H1 (cell line): ENCODE data around the gene RFX5. TPM values are rescaled to one million over a fixed set of nuclear protein-coding genes. Genes with fewer than 3 reads are reported as not detected.
A peak's percentile ranks its signal among the peaks of the same experiment; 100 is the strongest.

ENCODE experiments used
- CTCF ChIA-PET: fragments of 300-600 bp; sonication (Branson Sonifier 250); formaldehyde crosslinking; loops from one replicate; lab custom pipeline; 2021; ENCODE audit not compliant: partially characterized antibody; lab: Charles Lee
- POLR2A ChIA-PET: fragments of 300-600 bp; sonication (Branson Sonifier 250); formaldehyde crosslinking; loops from one replicate; lab custom pipeline; 2021; ENCODE audit warnings: inconsistent platforms; ENCODE audit not compliant: partially characterized antibody; lab: Charles Lee
- DNase-seq, 2 experiments: peaks; one replicate each; pipeline versions ENCODE4 v3.0.0 to v3.0.0-alpha.2; 2010 to 2022; ENCODE audit warnings: low spot score in 2 of 2, low read depth in 1 of 2, mixed read lengths in 1 of 2
- FAIRE-seq: peaks from 2 replicates; lab custom pipeline; 2011; peaks lifted over from hg19 to GRCh38; lab: Jason Lieb, UNC
- H2AFZ ChIP-seq: 2 replicates; pipeline ENCODE4 v1.8.1; 2012; ENCODE audit warnings: low read length, inconsistent platforms
- H2AK5ac ChIP-seq: 2 replicates; pipeline ENCODE4 v1.6.1; 2013; ENCODE audit warnings: low read depth, low read length
- H2BK120ac ChIP-seq: replicated peaks from 2 replicates; pipeline ENCODE3; 2013; ENCODE audit warnings: low read depth, low read length, inconsistent platforms
- H2BK12ac ChIP-seq: 2 replicates; pipeline ENCODE4 v1.6.1; 2013; ENCODE audit warnings: low read depth, low read length
- H2BK15ac ChIP-seq: 2 replicates; pipeline ENCODE4 v1.6.1; 2013; ENCODE audit warnings: low read length
- H2BK20ac ChIP-seq: 2 replicates; pipeline ENCODE4 v1.6.1; 2013; ENCODE audit warnings: low read length
- H2BK5ac ChIP-seq: 2 replicates; pipeline ENCODE4 v1.6.1; 2013; ENCODE audit warnings: low read depth, low read length
- H3K14ac ChIP-seq: 2 replicates; pipeline ENCODE4 v1.6.1; 2013; ENCODE audit warnings: inconsistent platforms; ENCODE audit not compliant: insufficient read length
- H3K18ac ChIP-seq: 2 replicates; pipeline ENCODE4 v1.6.1; 2013; ENCODE audit warnings: low read length; ENCODE audit errors: extremely low read depth
- H3K23ac ChIP-seq: 2 replicates; pipeline ENCODE4 v1.6.1; 2013; ENCODE audit warnings: inconsistent platforms; ENCODE audit not compliant: insufficient read length
- H3K23me2 ChIP-seq: 2 replicates; pipeline ENCODE4 v1.6.1; 2013; ENCODE audit warnings: low read depth, low read length
- H3K27ac ChIP-seq: 2 replicates; pipeline ENCODE4 v1.6.1; 2011; ENCODE audit warnings: low read depth, low read length, inconsistent platforms
- H3K27me3 ChIP-seq, 4 experiments: replicated peaks in 1 of 4; 1 replicate in 1 of 4; 2 replicates in 3 of 4; pipeline versions ENCODE4 v1.6.1 to v1.8.1; 2011 to 2013; ENCODE audit warnings: low read length in 3 of 4, mild to moderate bottlenecking in 3 of 4, inconsistent platforms in 2 of 4, mixed read lengths in 2 of 4, moderate library complexity in 1 of 4; ENCODE audit not compliant: control insufficient read depth in 3 of 4, insufficient read depth in 3 of 4; ENCODE audit errors: extremely low read depth in 1 of 4
- H3K36me3 ChIP-seq, 4 experiments: 2 replicates each; pipeline versions ENCODE4 v1.6.1 to v1.8.1; 2011 to 2013; ENCODE audit warnings: mild to moderate bottlenecking in 4 of 4, low read length in 3 of 4, moderate library complexity in 2 of 4, control low read depth in 1 of 4, inconsistent platforms in 1 of 4; ENCODE audit not compliant: insufficient read depth in 4 of 4, control insufficient read depth in 2 of 4
- H3K4ac ChIP-seq: replicated peaks from 2 replicates; pipeline ENCODE3; 2013; ENCODE audit warnings: low read length, low read depth, mixed read lengths, inconsistent platforms; ENCODE audit not compliant: insufficient read length
- H3K4me1 ChIP-seq, 4 experiments: replicated peaks in 1 of 4; 1 replicate in 1 of 4; 2 replicates in 3 of 4; pipeline versions ENCODE4 v1.6.1 to v1.8.1; 2011 to 2013; ENCODE audit warnings: low read length in 3 of 4, inconsistent platforms in 2 of 4, mixed read lengths in 1 of 4; ENCODE audit not compliant: insufficient read depth in 4 of 4, control insufficient read depth in 3 of 4
- H3K4me2 ChIP-seq, 2 experiments: 2 replicates each; pipeline versions ENCODE4 v1.6.1 to v1.8.1; 2011 to 2013; ENCODE audit warnings: low read depth in 2 of 2, low read length in 2 of 2, control low read depth in 1 of 2, inconsistent platforms in 1 of 2, mild to moderate bottlenecking in 1 of 2; ENCODE audit not compliant: insufficient read depth in 1 of 2
- H3K4me3 ChIP-seq, 4 experiments: fragments of 200-600, 300-600 bp in 1 of 4; sonication (generic), shearing (Covaris generic), sonication (Bioruptor Twin) in 1 of 4; 2 replicates each; pipeline versions ENCODE4 v1.5.1 to v1.8.1; 2011 to 2016; ENCODE audit warnings: low read length in 4 of 4, low read depth in 3 of 4, control low read depth in 2 of 4, inconsistent platforms in 2 of 4, mild to moderate bottlenecking in 2 of 4, mixed read lengths in 1 of 4, moderate library complexity in 1 of 4; ENCODE audit not compliant: insufficient read depth in 2 of 4; ENCODE audit errors: extremely low read depth in 1 of 4
- H3K56ac ChIP-seq: replicated peaks from 2 replicates; pipeline ENCODE3; 2013; ENCODE audit warnings: low read depth, mild to moderate bottlenecking, mixed read lengths, low read length, inconsistent platforms; ENCODE audit not compliant: insufficient read length
- H3K79me1 ChIP-seq: 2 replicates; pipeline ENCODE4 v1.6.1; 2013; ENCODE audit warnings: low read depth, low read length, control low read depth
- H3K79me2 ChIP-seq, 2 experiments: 2 replicates each; pipeline versions ENCODE4 v1.6.1 to v1.8.1; 2012 to 2013; ENCODE audit warnings: low read length in 2 of 2, mild to moderate bottlenecking in 2 of 2, inconsistent platforms in 1 of 2; ENCODE audit not compliant: insufficient read depth in 2 of 2, control insufficient read depth in 1 of 2
- H3K9ac ChIP-seq, 4 experiments: replicated peaks in 1 of 4; 1 replicate in 1 of 4; 2 replicates in 3 of 4; pipeline versions ENCODE4 v1.6.1 to v1.8.1; 2011 to 2013; ENCODE audit warnings: low read depth in 3 of 4, low read length in 3 of 4, control low read depth in 2 of 4, mild to moderate bottlenecking in 2 of 4, moderate library complexity in 2 of 4, inconsistent platforms in 1 of 4; ENCODE audit errors: extremely low read depth in 1 of 4
- H3K9me3 ChIP-seq, 2 experiments: 2 replicates each; pipeline versions ENCODE4 v1.6.1 to v1.8.1; 2012 to 2013; ENCODE audit warnings: mild to moderate bottlenecking in 2 of 2, moderate library complexity in 2 of 2, control low read depth in 1 of 2, inconsistent platforms in 1 of 2, low read depth in 1 of 2, low read length in 1 of 2, mixed read lengths in 1 of 2; ENCODE audit not compliant: insufficient read depth in 2 of 2
- H4K20me1 ChIP-seq, 2 experiments: replicated peaks in 1 of 2; 2 replicates each; pipeline versions ENCODE3 to v1.8.1; 2011 to 2013; ENCODE audit warnings: inconsistent platforms in 2 of 2, low read length in 2 of 2, mild to moderate bottlenecking in 1 of 2; ENCODE audit not compliant: insufficient read depth in 2 of 2, control insufficient read depth in 1 of 2
- H4K5ac ChIP-seq: 2 replicates; pipeline ENCODE4 v1.6.1; 2013; ENCODE audit warnings: low read length, low read depth, mixed read lengths, inconsistent platforms; ENCODE audit not compliant: insufficient read length
- H4K8ac ChIP-seq: 2 replicates; pipeline ENCODE4 v1.8.0; 2013; ENCODE audit warnings: mild to moderate bottlenecking, moderate library complexity, low read length, inconsistent platforms; ENCODE audit not compliant: insufficient read depth; ENCODE audit errors: extremely low read depth
- H4K91ac ChIP-seq: replicated peaks from 2 replicates; pipeline ENCODE3; 2013; ENCODE audit warnings: low read length, mixed read lengths, inconsistent platforms; ENCODE audit not compliant: insufficient read length
- ASH2L ChIP-seq: fragments of 200-600, 300-600 bp; sonication (generic); IDR thresholded peaks from one replicate; pipeline ENCODE4 v1.7.1; 2017; ENCODE audit warnings: low read length
- CBX8 ChIP-seq: fragments of 300-800, 300-1000 bp; sonication (generic); IDR thresholded peaks from 2 replicates; pipeline ENCODE4 v1.7.1; 2016; ENCODE audit warnings: low read depth, low read length, borderline replicate concordance
- CHD1 ChIP-seq: IDR thresholded peaks from 2 replicates; pipeline ENCODE4 v1.6.1; 2012; ENCODE audit warnings: low read depth, low read length, improper control_type of control experiment
- JUND ChIP-seq: IDR thresholded peaks from 2 replicates; pipeline ENCODE4 v1.6.1; 2011; ENCODE audit warnings: mild to moderate bottlenecking, improper control_type of control experiment, low read length
- KDM5A ChIP-seq: fragments of 200-600 bp; IDR thresholded peaks from 2 replicates; pipeline ENCODE4 v1.7.1; 2012; ENCODE audit warnings: mild to moderate bottlenecking, low read length, inconsistent platforms, mixed read lengths
- MAFK ChIP-seq: IDR thresholded peaks from 2 replicates; pipeline ENCODE4 v1.6.1; 2012; ENCODE audit warnings: low read depth, mild to moderate bottlenecking, improper control_type of control experiment, low read length
- NRF1 ChIP-seq: IDR thresholded peaks from 2 replicates; pipeline ENCODE4 v1.6.1; 2011; ENCODE audit warnings: mild to moderate bottlenecking, low read depth, low read length, improper control_type of control experiment
- POLR2A ChIP-seq, 2 experiments: IDR thresholded peaks; 1 replicate in 1 of 2; 2 replicates in 1 of 2; pipeline ENCODE4 v1.6.1; 2011; ENCODE audit warnings: low read depth in 2 of 2, low read length in 2 of 2, mild to moderate bottlenecking in 2 of 2; ENCODE audit errors: control extremely low read depth in 1 of 2
- POLR2AphosphoS5 ChIP-seq: IDR thresholded peaks from 2 replicates; pipeline ENCODE4 v1.6.1; 2011; ENCODE audit warnings: low read depth, low read length
- RFX5 ChIP-seq: IDR thresholded peaks from 2 replicates; pipeline ENCODE4 v1.6.1; 2011; ENCODE audit warnings: low read depth, low read length, improper control_type of control experiment, borderline replicate concordance
- SIRT6 ChIP-seq: IDR thresholded peaks from one replicate; pipeline ENCODE4 v1.7.1; 2012; ENCODE audit warnings: low read length, inconsistent platforms
- SIX5 ChIP-seq: IDR thresholded peaks from 2 replicates; pipeline ENCODE4 v1.6.1; 2011; ENCODE audit warnings: mild to moderate bottlenecking, low read depth, low read length
- SRF ChIP-seq: IDR thresholded peaks from 2 replicates; pipeline ENCODE4 v1.6.1; 2011; ENCODE audit warnings: mild to moderate bottlenecking, low read depth, low read length, moderate library complexity
- TAF7 ChIP-seq: optimal IDR thresholded peaks from 2 replicates; pipeline ENCODE3; 2011; ENCODE audit warnings: low read depth, mild to moderate bottlenecking, inconsistent platforms, low read length, moderate library complexity, borderline replicate concordance
- TEAD4 ChIP-seq: IDR thresholded peaks from 2 replicates; pipeline ENCODE4 v1.6.1; 2012; ENCODE audit warnings: low read depth, low read length, inconsistent platforms, mixed read lengths
- WGBS, 2 experiments: shearing (Covaris generic) in 1 of 2; methylation state at CpG; one replicate each; pipeline versions ENCODE4 v1.1.6 to v1.1.7; 2013 to 2015; ENCODE audit warnings: low lambda C conversion rate in 2 of 2, mixed read lengths in 2 of 2, inconsistent platforms in 1 of 2, low coverage in 1 of 2, missing lambda C conversion rate in 1 of 2; ENCODE audit not compliant: insufficient replicate concordance in 2 of 2, insufficient coverage in 1 of 2, insufficient read length in 1 of 2; ENCODE audit errors: extremely low coverage in 1 of 2, missing lambda C conversion rate in 1 of 2; 5-methylcytosine and 5-hydroxymethylcytosine counted together
- polyA plus RNA-seq, 7 experiments: library from polyadenylated mRNA; depleted of rRNA in 3 of 7; stranded (reverse) in 5 of 7; unstranded in 2 of 7; fragments of >200 nt in 5 of 7; fragments of 200-250 nt in 2 of 7; gene quantifications; 1 replicate in 5 of 7; 2 replicates in 1 of 7; 4 replicates in 1 of 7; pipeline versions ENCODE4 v1.2.1 to v1.2.3, GENCODE V29; 2011 to 2013; ENCODE audit warnings: missing spikeins in 2 of 7, mixed read lengths in 2 of 7
- total RNA-seq: library from RNA; stranded (reverse); fragmentation: NEBNext Ultra II Directional; extraction: Animal tissue kit (Norgen Biotek cat#: 25700); gene quantifications from 2 replicates; pipeline ENCODE4 v1.2.1, GENCODE V29; 2021

Gene RFX5
- total and polyA plus RNA-seq, 2 of the 8 experiments (the other 6 are each of a cell fraction or from before 2014, with no cell fraction given), result 27.8 to 59.7 TPM

DNA sequence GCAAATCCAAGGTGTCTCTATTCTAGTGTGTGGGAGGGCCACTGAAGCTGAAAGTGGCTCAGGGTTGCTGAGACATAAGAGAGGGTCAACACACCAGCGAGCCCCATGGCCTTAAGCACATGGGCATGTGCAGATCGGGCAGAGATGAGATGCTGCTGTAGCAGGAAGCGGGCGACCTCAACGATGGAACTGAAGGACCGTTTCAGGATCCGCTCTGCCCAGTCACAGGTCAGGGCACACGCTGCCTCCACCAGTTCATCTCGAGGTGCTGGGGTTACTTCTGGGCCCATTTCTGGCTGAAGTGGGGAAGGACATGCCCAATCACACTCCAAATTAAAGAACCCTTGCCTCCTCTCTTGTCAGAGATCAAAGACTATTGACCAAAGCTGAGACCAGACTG is 3.5 kb downstream of the RFX5 start:
- Histone ChIP-seq H4K91ac (no peak overlapping the region), H4K20me1 (peaks cover 0 to 2% of the 10 kb centered on the region in 2 experiments), H2BK120ac (no peak overlapping the region), H3K4me3 (no peak overlapping the region), H4K8ac (no peak overlapping the region), H3K27ac (no peak overlapping the region), H3K79me1 (peaks cover 6% of the 10 kb centered on the region), H3K14ac (no peak overlapping the region), H3K27me3 (no peaks in the 10 kb centered on the region), H3K9ac (no peak overlapping the region), H3K79me2 (peaks cover 3 to 10% of the 10 kb centered on the region in 2 experiments; a peak in 3 of 4 replicates), H2AK5ac (no peak overlapping the region), H3K4me1 (peaks cover 4 to 14% (median 12%) of the 10 kb centered on the region in 4 experiments; a peak in 5 of 7 replicates), H3K23me2 (peaks cover 5% of the 10 kb centered on the region), H3K36me3 (peaks cover 19 to 36% (median 29%) of the 10 kb centered on the region in 4 experiments), H2AFZ (no peak overlapping the region), H3K9me3 (no peaks in the 10 kb centered on the region), H3K4ac (no peak overlapping the region), H2BK15ac (no peak overlapping the region), H3K18ac (no peak overlapping the region), H2BK12ac (no peak overlapping the region), H2BK5ac (no peak overlapping the region), H2BK20ac (no peak overlapping the region), H3K56ac (no peak overlapping the region), H3K23ac (no peak overlapping the region), H3K4me2 (no peak overlapping the region), H4K5ac (no peak overlapping the region)
- CTCF ChIA-PET, result interaction anchor here (8.3 to 8.4 kb wide), 2 partner anchors 33 to 42 kb away, joined by 96 to 129 read pairs; no protein-coding TSS in a partner anchor
- 83% methylated on average over 9 of the region's 9 CpGs; no CpG with 5 or more reads in 1 of the 2 experiments for WGBS, 2 experiments
- no peak for FAIRE-seq
- POLR2A ChIA-PET, result interaction anchor here (0.7 to 8.6 kb wide), 10 partner anchors 11 to 61 kb away, joined by 3 to 102 read pairs (median 4); partner anchors contain the start of genes PI4KB and SELENBP1
- TF ChIP-seq SIX5, result no peak
- TF ChIP-seq RFX5, result no peak
- TF ChIP-seq CHD1, result no peak
- no peak for TF ChIP-seq SRF
- no peak for TF ChIP-seq SIRT6
- no peak for TF ChIP-seq MAFK
- no peak for TF ChIP-seq TAF7
- no peak for TF ChIP-seq JUND
- no peak for TF ChIP-seq CBX8
- peak in 1 of 2 experiments; percentile 26; a peak in 1 of 3 replicates for TF ChIP-seq POLR2A (IDR thresholded peaks at IDR 0.05; ENCODE audit: control extremely low read depth in 1 of 2, low read depth in 2 of 2, low read length in 2 of 2)
- TF ChIP-seq NRF1, result no peak
- 0 out of 2 replicates have a peak, but pooled peaks have one; percentile 63 for TF ChIP-seq POLR2AphosphoS5
- TF ChIP-seq ASH2L, result no peak
- TF ChIP-seq KDM5A, result no peak
- TF ChIP-seq TEAD4, result no peak
- no peak for DNase-seq
